Vagina (tissue), 2 donors: ENCODE data around the gene TMPRSS7.

Experiments
- POLR2A ChIP-seq, 2 donors: fragments of 450-650 bp; IDR thresholded peaks; one replicate each; pipeline ENCODE4 v1.6.1; 2017; ENCODE audit warnings: antibody characterized with exemption in 2 of 2, mild to moderate bottlenecking in 2 of 2, moderate library complexity in 2 of 2
- POLR2AphosphoS5 ChIP-seq, 2 donors: sonication (generic); formaldehyde crosslinking; IDR thresholded peaks; one replicate each; pipeline ENCODE4 v1.9.0; 2017; ENCODE audit warnings: antibody characterized with exemption in 2 of 2, mild to moderate bottlenecking in 2 of 2, low read depth in 1 of 2; ENCODE audit not compliant: insufficient read depth in 1 of 2
- TF ChIP-seq, protein P1 (sequence below), 3 experiments: fragments of 450-650 bp in 2 of 3; fragments of 200-600 bp in 1 of 3; sonication (generic) in 1 of 3; IDR thresholded peaks; one replicate each; pipeline ENCODE4 v1.5.1; 2017 to 2019; ENCODE audit warnings: antibody characterized with exemption in 3 of 3, mild to moderate bottlenecking in 2 of 3, moderate library complexity in 2 of 3

DNA sequence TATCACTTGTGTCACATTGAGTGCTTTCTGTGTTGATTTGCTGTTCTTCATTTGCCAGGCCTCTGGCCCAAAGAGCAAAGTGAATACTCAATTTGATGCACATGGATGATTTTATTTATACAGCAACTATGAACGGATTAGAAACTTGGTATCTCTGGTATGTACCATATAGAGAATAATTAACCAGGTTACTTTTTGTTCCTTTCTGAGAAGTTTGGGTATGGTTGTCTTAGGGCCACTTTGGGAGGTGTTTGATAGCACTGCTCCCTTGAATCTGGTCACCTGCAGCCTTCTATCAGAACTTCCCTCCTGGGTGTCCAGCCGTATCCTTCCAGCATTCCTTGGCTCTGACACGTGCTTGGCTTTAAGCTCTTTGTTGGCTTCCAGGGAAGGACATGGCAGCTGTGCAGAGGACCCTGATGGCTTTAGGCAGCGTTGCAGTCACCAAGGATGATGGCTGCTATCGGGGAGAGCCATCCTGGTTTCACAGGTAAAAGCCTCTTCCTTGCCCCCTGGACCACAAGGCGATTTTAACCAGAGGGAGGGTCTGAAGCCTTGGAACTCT, 23.1 kb upstream of the TMPRSS7 start:
- TF ChIP-seq, protein P1, sequence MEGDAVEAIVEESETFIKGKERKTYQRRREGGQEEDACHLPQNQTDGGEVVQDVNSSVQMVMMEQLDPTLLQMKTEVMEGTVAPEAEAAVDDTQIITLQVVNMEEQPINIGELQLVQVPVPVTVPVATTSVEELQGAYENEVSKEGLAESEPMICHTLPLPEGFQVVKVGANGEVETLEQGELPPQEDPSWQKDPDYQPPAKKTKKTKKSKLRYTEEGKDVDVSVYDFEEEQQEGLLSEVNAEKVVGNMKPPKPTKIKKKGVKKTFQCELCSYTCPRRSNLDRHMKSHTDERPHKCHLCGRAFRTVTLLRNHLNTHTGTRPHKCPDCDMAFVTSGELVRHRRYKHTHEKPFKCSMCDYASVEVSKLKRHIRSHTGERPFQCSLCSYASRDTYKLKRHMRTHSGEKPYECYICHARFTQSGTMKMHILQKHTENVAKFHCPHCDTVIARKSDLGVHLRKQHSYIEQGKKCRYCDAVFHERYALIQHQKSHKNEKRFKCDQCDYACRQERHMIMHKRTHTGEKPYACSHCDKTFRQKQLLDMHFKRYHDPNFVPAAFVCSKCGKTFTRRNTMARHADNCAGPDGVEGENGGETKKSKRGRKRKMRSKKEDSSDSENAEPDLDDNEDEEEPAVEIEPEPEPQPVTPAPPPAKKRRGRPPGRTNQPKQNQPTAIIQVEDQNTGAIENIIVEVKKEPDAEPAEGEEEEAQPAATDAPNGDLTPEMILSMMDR (IDR thresholded peaks at IDR 0.05) = no peak
- TF ChIP-seq POLR2AphosphoS5 (IDR thresholded peaks at IDR 0.05; ENCODE audit: insufficient read depth in 1 of 2, low read depth in 1 of 2) = no peak
- no peak for TF ChIP-seq POLR2A (IDR thresholded peaks at IDR 0.05)
